GM23338 (cell line): ENCODE results near the gene ACTR1A. TPM values are rescaled to one million over a fixed set of nuclear protein-coding genes. Genes with fewer than 3 reads are reported as not detected.

ENCODE experiments used
- ATAC-seq: fragments of 200-7000 bp; cut with Tn5 transposase; 3 replicates; pipeline ENCODE4 v1.9.1; 2020
- DNase-seq: peaks from one replicate; pipeline ENCODE4 v3.0.0-alpha.2; 2015; ENCODE audit warnings: low spot score
- H2AFZ ChIP-seq: fragments of 200-600 bp; sonication (generic); 2 replicates; pipeline ENCODE4 v1.8.0; 2016; ENCODE audit warnings: antibody characterized with exemption, mild to moderate bottlenecking, moderate library complexity
- H3F3A ChIP-seq: fragments of 200-600 bp; sonication (generic); replicated peaks from 2 replicates; pipeline ENCODE4 v1.8.0; 2017; ENCODE audit warnings: antibody characterized with exemption, mixed run types, low read depth
- H3K27ac ChIP-seq: fragments of 200-600 bp; sonication (generic); 2 replicates; pipeline ENCODE4 v1.6.1; 2016; ENCODE audit warnings: low read depth
- H3K27me3 ChIP-seq: fragments of 200-600 bp; sonication (generic); 2 replicates; pipeline ENCODE4 v1.8.0; 2016; ENCODE audit warnings: mild to moderate bottlenecking, mixed run types, moderate library complexity; ENCODE audit not compliant: insufficient read depth
- H3K36me3 ChIP-seq: fragments of 200-600 bp; sonication (generic); 2 replicates; pipeline ENCODE4 v1.8.0; 2016; ENCODE audit warnings: mild to moderate bottlenecking; ENCODE audit not compliant: insufficient read depth
- H3K4me1 ChIP-seq: fragments of 200-600 bp; sonication (generic); 2 replicates; pipeline ENCODE4 v1.8.0; 2016; ENCODE audit warnings: mild to moderate bottlenecking, moderate library complexity; ENCODE audit not compliant: insufficient read depth
- H3K4me2 ChIP-seq: fragments of 200-600 bp; sonication (generic); 2 replicates; pipeline ENCODE4 v1.7.1; 2017; ENCODE audit warnings: mixed run types
- H3K4me3 ChIP-seq: fragments of 200-600 bp; sonication (generic); 2 replicates; pipeline ENCODE4 v1.6.1; 2016; ENCODE audit warnings: mixed run types
- H3K79me2 ChIP-seq: fragments of 200-600 bp; sonication (generic); replicated peaks from 2 replicates; pipeline ENCODE4 v1.8.0; 2017; ENCODE audit warnings: mild to moderate bottlenecking; ENCODE audit not compliant: insufficient read depth
- H3K9me2 ChIP-seq: fragments of 200-600 bp; sonication (generic); 2 replicates; pipeline ENCODE4 v1.8.0; 2017; ENCODE audit not compliant: insufficient read depth
- H4K20me1 ChIP-seq: fragments of 200-600 bp; sonication (generic); replicated peaks from 2 replicates; pipeline ENCODE4 v1.8.0; 2017; ENCODE audit warnings: mild to moderate bottlenecking; ENCODE audit not compliant: insufficient read depth
- H3K27ac Mint-ChIP-seq: 2 replicates; pipeline ENCODE4 v1.8.0; 2020; ENCODE audit warnings: inconsistent platforms, mild to moderate bottlenecking, moderate library complexity, mixed read lengths
- H3K27me3 Mint-ChIP-seq: 3 replicates; pipeline ENCODE4 v1.8.0; 2022; ENCODE audit warnings: low read depth, mild to moderate bottlenecking, moderate library complexity, mixed read lengths, inconsistent platforms; ENCODE audit not compliant: insufficient read depth, poor library complexity
- H3K36me3 Mint-ChIP-seq: 3 replicates; pipeline ENCODE4 v1.8.0; 2021; ENCODE audit warnings: low read depth, mild to moderate bottlenecking, inconsistent platforms, moderate library complexity, mixed read lengths
- H3K4me1 Mint-ChIP-seq: 3 replicates; pipeline ENCODE4 v1.8.0; 2020; ENCODE audit warnings: mild to moderate bottlenecking, inconsistent platforms, mixed read lengths
- H3K4me3 Mint-ChIP-seq: 3 replicates; pipeline ENCODE4 v1.8.0; 2021; ENCODE audit warnings: moderate library complexity, mild to moderate bottlenecking, inconsistent platforms, mixed read lengths
- H3K9me3 Mint-ChIP-seq: 3 replicates; pipeline ENCODE4 v1.8.0; 2020; ENCODE audit warnings: moderate library complexity, mild to moderate bottlenecking, inconsistent platforms, mixed read lengths
- CREB1 ChIP-seq: fragments of 250-450 bp; sonication (Bioruptor Pico); IDR thresholded peaks from 2 replicates; pipeline ENCODE4 v1.5.0; 2020; ENCODE audit warnings: low read depth, mild to moderate bottlenecking, moderate library complexity
- EZH2 ChIP-seq: fragments of 200-600 bp; sonication (generic); IDR thresholded peaks from one replicate; pipeline ENCODE4 v1.8.0; 2017; ENCODE audit warnings: antibody characterized with exemption, mild to moderate bottlenecking, low read depth; ENCODE audit not compliant: unreplicated experiment
- EZH2phosphoT487 ChIP-seq: fragments of 200-600 bp; sonication (generic); IDR thresholded peaks from one replicate; pipeline ENCODE4 v1.8.1; 2018; ENCODE audit warnings: antibody characterized with exemption; ENCODE audit not compliant: unreplicated experiment
- JUNB ChIP-seq: IDR thresholded peaks from one replicate; pipeline ENCODE4 v1.6.1; 2016; ENCODE audit warnings: antibody characterized with exemption; ENCODE audit not compliant: unreplicated experiment
- POLR2AphosphoS5 ChIP-seq: IDR thresholded peaks from 2 replicates; pipeline ENCODE4 v1.6.1; 2016; ENCODE audit warnings: antibody characterized with exemption, low read depth
- STAT1 ChIP-seq: IDR thresholded peaks from one replicate; pipeline ENCODE4 v1.6.1; 2016; ENCODE audit warnings: antibody characterized with exemption; ENCODE audit not compliant: unreplicated experiment
- ZNF114 ChIP-seq: fragments of 250-450 bp; sonication (Bioruptor Pico); IDR thresholded peaks from 2 replicates; pipeline ENCODE4 v1.5.0; 2020; ENCODE audit warnings: mild to moderate bottlenecking, moderate library complexity
- ZNF331 ChIP-seq: fragments of 250-450 bp; sonication (Bioruptor Pico); IDR thresholded peaks from 2 replicates; pipeline ENCODE4 v1.5.0; 2020; ENCODE audit warnings: low read depth, mild to moderate bottlenecking, moderate library complexity
- polyA plus RNA-seq: library from polyadenylated mRNA; unstranded; fragments of >200 nt; fragmentation: Nextera tagmentation; extraction: Ambion mirVana; gene quantifications from 2 replicates; pipeline ENCODE4 v1.2.1, GENCODE V29; 2016
- total RNA-seq: library from RNA; depleted of rRNA; stranded (reverse); fragments of >200 nt; shearing (Covaris generic); gene quantifications from 2 replicates; pipeline ENCODE4 v1.2.3, GENCODE V29; 2014
- TF ChIP-seq, protein P1 (sequence below): IDR thresholded peaks from 2 replicates; pipeline ENCODE4 v1.6.1; 2016; ENCODE audit warnings: antibody characterized with exemption
- TF ChIP-seq, protein P2 (sequence below), 2 experiments: fragments of 200-600 bp in 1 of 2; sonication (generic) in 1 of 2; conservative IDR thresholded peaks; 2 replicates each; pipeline versions ENCODE4 v1.5.1 to v1.6.1; 2016 to 2017; ENCODE audit warnings: antibody characterized with exemption in 2 of 2, low read depth in 2 of 2, mild to moderate bottlenecking in 2 of 2, moderate library complexity in 1 of 2
- TF ChIP-seq, protein P3 (sequence below): IDR thresholded peaks from one replicate; pipeline ENCODE4 v1.6.1; 2018; ENCODE audit warnings: antibody characterized with exemption; ENCODE audit not compliant: unreplicated experiment

Gene ACTR1A
- total and polyA plus RNA-seq, 2 experiments from 2014 or later: 39.4 to 101 TPM

DNA sequence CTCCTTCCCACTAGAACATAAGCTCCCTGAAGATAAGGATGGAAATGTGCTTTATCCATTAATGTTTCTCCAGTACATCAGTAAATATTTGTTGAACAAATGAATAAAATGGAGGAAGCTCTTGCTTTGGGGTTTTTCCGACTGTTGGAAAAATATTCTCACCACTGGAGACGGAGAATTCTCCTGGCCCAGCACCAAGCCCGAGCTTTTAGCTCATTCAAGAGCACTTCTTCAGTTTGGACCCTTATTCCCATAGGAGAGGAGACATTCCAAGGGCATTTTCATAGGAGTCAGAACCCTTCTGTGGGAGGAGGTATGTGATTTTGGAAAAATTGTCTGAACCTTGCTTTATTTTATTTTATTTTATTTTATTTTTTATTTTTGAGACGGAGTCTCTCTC is 22.2 kb upstream of the ACTR1A start (continued):
- TF ChIP-seq CREB1 (CRISPR knock-in tag) (no peak), POLR2AphosphoS5 (no peak), ZNF114 (no peak), JUNB (no peak), EZH2phosphoT487 (no peak)
- TF ChIP-seq, protein P1, sequence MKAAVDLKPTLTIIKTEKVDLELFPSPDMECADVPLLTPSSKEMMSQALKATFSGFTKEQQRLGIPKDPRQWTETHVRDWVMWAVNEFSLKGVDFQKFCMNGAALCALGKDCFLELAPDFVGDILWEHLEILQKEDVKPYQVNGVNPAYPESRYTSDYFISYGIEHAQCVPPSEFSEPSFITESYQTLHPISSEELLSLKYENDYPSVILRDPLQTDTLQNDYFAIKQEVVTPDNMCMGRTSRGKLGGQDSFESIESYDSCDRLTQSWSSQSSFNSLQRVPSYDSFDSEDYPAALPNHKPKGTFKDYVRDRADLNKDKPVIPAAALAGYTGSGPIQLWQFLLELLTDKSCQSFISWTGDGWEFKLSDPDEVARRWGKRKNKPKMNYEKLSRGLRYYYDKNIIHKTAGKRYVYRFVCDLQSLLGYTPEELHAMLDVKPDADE: no peak
- TF ChIP-seq, protein P2, sequence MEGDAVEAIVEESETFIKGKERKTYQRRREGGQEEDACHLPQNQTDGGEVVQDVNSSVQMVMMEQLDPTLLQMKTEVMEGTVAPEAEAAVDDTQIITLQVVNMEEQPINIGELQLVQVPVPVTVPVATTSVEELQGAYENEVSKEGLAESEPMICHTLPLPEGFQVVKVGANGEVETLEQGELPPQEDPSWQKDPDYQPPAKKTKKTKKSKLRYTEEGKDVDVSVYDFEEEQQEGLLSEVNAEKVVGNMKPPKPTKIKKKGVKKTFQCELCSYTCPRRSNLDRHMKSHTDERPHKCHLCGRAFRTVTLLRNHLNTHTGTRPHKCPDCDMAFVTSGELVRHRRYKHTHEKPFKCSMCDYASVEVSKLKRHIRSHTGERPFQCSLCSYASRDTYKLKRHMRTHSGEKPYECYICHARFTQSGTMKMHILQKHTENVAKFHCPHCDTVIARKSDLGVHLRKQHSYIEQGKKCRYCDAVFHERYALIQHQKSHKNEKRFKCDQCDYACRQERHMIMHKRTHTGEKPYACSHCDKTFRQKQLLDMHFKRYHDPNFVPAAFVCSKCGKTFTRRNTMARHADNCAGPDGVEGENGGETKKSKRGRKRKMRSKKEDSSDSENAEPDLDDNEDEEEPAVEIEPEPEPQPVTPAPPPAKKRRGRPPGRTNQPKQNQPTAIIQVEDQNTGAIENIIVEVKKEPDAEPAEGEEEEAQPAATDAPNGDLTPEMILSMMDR (conservative IDR thresholded peaks at IDR 0.05; ENCODE audit: low read depth in 2 of 2): no peak

DNA sequence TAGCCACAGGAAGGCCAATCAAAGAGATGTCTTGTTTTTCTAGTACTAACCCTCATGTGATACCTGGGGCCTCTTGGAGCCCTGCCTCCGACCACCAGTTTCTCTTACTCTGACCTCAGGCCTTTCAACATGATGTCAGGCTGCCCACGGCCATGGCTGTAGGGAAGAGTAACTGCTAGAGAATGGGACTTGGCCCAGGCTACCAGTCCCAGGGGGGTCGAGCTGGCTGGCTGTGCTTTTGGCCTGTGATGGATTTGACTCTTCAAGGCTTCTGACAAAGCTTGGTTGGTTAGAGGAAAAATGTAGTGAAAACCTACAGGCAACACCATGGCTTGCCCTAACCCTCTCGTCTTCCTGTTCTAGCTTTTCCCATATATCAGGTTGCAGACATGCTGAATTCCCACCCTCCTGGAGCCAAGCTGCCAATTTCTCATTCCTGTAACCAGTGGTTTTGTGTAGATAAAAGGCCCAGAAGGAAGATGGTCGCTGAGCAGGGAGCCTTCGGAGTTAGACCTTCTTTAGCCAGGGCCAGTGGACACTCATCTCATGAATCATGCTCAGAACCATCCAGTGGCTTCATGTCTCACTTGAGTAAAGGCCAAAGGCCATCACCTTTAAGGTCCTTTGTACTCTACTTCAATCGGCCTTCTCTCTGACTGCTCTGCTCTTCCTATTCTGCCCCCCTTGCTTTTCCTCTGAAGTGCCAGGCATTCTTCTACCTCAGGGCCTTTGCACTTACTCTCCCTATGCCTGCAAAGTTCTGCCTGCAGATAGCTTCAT is 20.9 kb upstream of the ACTR1A start:
- Histone ChIP-seq H3F3A (no peaks in the 10 kb centered on the region), H3K9me2 (no peaks in the 10 kb centered on the region), H3K4me1 (no peaks in the 10 kb centered on the region), H2AFZ (no peak overlapping the region), H3K4me3 (no peak overlapping the region), H3K36me3 (no peaks in the 10 kb centered on the region), H3K4me2 (no peak overlapping the region), H4K20me1 (no peaks in the 10 kb centered on the region; the same call in none of the 2 replicates), H3K27ac (no peak overlapping the region), H3K79me2 (no peaks in the 10 kb centered on the region), H3K27me3 (no peaks in the 10 kb centered on the region)
- Mint-ChIP-seq H3K27me3 (peaks cover 2% of the 10 kb centered on the region), H3K27ac (no peak overlapping the region), H3K4me1 (no peaks in the 10 kb centered on the region), H3K9me3 (no peaks in the 10 kb centered on the region), H3K36me3 (no peaks in the 10 kb centered on the region), H3K4me3 (no peak overlapping the region)
- ATAC-seq (no peak), DNase-seq (no peak)
- TF ChIP-seq, protein P2 (conservative IDR thresholded peaks at IDR 0.05; ENCODE audit: low read depth in 2 of 2): no peak
- TF ChIP-seq EZH2phosphoT487 (no peak), STAT1 (no peak), JUNB (no peak), POLR2AphosphoS5 (no peak), ZNF331 (no peak), CREB1 (CRISPR knock-in tag) (no peak), EZH2 (no peak)
- TF ChIP-seq, protein P3, sequence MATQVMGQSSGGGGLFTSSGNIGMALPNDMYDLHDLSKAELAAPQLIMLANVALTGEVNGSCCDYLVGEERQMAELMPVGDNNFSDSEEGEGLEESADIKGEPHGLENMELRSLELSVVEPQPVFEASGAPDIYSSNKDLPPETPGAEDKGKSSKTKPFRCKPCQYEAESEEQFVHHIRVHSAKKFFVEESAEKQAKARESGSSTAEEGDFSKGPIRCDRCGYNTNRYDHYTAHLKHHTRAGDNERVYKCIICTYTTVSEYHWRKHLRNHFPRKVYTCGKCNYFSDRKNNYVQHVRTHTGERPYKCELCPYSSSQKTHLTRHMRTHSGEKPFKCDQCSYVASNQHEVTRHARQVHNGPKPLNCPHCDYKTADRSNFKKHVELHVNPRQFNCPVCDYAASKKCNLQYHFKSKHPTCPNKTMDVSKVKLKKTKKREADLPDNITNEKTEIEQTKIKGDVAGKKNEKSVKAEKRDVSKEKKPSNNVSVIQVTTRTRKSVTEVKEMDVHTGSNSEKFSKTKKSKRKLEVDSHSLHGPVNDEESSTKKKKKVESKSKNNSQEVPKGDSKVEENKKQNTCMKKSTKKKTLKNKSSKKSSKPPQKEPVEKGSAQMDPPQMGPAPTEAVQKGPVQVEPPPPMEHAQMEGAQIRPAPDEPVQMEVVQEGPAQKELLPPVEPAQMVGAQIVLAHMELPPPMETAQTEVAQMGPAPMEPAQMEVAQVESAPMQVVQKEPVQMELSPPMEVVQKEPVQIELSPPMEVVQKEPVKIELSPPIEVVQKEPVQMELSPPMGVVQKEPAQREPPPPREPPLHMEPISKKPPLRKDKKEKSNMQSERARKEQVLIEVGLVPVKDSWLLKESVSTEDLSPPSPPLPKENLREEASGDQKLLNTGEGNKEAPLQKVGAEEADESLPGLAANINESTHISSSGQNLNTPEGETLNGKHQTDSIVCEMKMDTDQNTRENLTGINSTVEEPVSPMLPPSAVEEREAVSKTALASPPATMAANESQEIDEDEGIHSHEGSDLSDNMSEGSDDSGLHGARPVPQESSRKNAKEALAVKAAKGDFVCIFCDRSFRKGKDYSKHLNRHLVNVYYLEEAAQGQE: no peak
- TF ChIP-seq, protein P1: no peak
